ENCODE data around the gene TM4SF4. TPM values are rescaled to one million over a fixed set of nuclear protein-coding genes. Genes with fewer than 3 reads are reported as not detected.

Gene TM4SF4
- total and polyA plus RNA-seq, 5 donors: not detected

DNA sequence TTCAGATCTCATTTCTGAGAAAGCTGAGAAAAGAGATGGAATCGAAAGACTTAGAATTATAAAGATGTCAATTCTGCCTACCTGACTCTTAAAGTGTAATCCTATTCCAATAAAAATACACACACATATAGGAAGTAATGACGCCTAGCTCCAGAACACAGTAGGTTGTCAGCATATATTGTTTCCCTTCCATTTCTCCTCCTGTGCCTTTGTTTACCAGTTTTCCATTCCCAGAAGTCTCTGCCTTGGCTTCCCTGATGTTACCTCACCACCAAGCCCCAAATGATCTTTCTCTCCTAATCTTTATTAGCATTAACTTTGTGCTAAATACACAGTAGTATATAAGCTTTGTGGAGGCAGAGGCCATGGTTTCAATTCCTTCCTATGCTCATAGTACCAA, 40.0 kb downstream of the TM4SF4 start:
- DNase-seq: no peak
- no peak for ATAC-seq
- intact Hi-C loops (cut with DNase I): loop anchor here (5.0 kb wide), 1 partner anchor 203 kb away; no protein-coding TSS in a partner anchor
- H3K27ac ChIP-seq (ENCODE audit: low read length): no peak overlapping the region
- H3K9me3 ChIP-seq (ENCODE audit: control insufficient read depth, low read length): no peaks in the 10 kb centered on the region
- H3K4me3 ChIP-seq (ENCODE audit: low read length): no peak overlapping the region
- WGBS: 86% methylated on average over 2 of the region's 2 CpGs
- peaks cover 1% of the 10 kb centered on the region for H3K4me1 ChIP-seq (ENCODE audit: control insufficient read depth, insufficient read depth, low read length)
- no peaks in the 10 kb centered on the region for H3K27me3 ChIP-seq (ENCODE audit: control insufficient read depth, insufficient read depth)

DNA sequence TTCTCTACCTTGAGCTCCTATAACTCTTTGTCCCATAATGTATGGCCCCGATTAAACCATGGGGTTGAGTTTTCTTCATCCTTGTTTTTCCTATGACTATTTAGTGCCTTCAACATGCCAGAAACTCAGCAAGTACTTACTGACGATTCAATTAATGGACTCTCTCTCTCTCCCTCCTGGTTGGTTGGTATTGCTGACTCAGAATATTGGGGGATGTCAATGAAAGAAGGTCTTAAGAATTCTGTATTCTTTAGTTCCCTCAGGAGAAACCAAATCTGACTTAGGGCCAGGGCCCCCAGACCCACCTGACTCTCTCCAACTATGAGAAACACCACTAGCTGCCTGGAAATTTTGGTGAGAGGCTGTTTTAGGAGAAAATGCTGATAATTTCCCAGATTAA, 40.8 kb downstream of the TM4SF4 start:
- no peak for DNase-seq
- 77% methylated on average over 2 of the region's 2 CpGs for WGBS
- ATAC-seq: no peak
- H3K4me3 ChIP-seq (ENCODE audit: low read length): no peak overlapping the region
- H3K27me3 ChIP-seq (ENCODE audit: control insufficient read depth, insufficient read depth): no peaks in the 10 kb centered on the region
- intact Hi-C loops (cut with DNase I): no loop called here
- no peak overlapping the region for H3K27ac ChIP-seq (ENCODE audit: low read length)
- H3K4me1 ChIP-seq (ENCODE audit: control insufficient read depth, insufficient read depth, low read length): peaks cover 1% of the 10 kb centered on the region
- H3K9me3 ChIP-seq (ENCODE audit: control insufficient read depth, low read length): no peaks in the 10 kb centered on the region

DNA sequence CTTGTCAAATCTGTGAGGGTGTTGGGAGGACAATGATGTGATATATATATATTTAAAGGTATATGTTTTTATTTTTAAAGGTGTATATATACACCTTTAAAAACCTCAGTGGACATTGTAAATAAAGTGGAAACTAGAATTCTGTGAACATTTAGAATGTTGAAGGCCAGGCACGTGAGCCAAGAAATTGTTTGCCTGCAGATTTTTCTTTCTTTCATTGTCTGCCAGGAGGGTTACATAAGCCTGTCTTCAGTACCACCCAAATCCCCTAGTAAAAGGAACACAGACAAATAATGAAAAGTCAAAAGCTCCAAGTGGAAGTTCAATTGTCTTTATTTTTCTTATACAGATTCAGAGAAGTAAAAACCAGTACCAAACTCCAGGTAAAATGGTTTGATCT, 42.4 kb downstream of the TM4SF4 start:
- H3K9me3 ChIP-seq (ENCODE audit: control insufficient read depth, low read length): no peaks in the 10 kb centered on the region
- no peak overlapping the region for H3K4me3 ChIP-seq (ENCODE audit: low read length)
- WGBS: 40% methylated on average over 1 of the region's 1 CpG
- H3K4me1 ChIP-seq (ENCODE audit: control insufficient read depth, insufficient read depth, low read length): peaks cover 1% of the 10 kb centered on the region
- no peak for DNase-seq
- H3K27me3 ChIP-seq (ENCODE audit: control insufficient read depth, insufficient read depth): no peaks in the 10 kb centered on the region
- intact Hi-C loops (cut with DNase I): no loop called here
- ATAC-seq: no peak
- H3K27ac ChIP-seq (ENCODE audit: low read length): no peak overlapping the region

DNA sequence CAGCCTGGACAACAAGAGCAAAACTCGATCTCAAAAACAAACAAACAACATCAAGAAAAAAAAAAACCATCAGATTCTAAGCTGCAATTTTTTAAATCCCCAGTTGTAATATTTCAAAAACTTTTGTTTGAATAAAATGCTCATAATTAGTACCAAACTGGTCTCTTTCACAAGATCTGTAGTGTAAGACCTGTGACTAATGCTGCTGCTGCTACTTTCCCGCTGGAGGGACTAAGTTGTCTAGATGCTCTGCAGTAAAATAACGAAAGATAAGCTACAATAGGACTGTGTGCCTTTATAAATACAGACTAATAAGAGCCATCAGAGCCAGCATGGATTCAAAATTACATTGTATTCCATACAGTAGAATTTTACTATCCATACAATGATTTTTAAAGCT, 45.4 kb downstream of the TM4SF4 start:
- Histone ChIP-seq H3K4me3 (ENCODE audit: low read length) (no peak overlapping the region), H3K27me3 (ENCODE audit: control insufficient read depth, insufficient read depth) (no peaks in the 10 kb centered on the region), H3K9me3 (ENCODE audit: control insufficient read depth, low read length) (no peaks in the 10 kb centered on the region), H3K4me1 (ENCODE audit: control insufficient read depth, insufficient read depth, low read length) (peaks cover 1% of the 10 kb centered on the region), H3K27ac (ENCODE audit: low read length) (no peak overlapping the region)
- WGBS: 86% methylated on average over 3 of the region's 3 CpGs
- intact Hi-C loops (cut with DNase I): no loop called here
- ATAC-seq (no peak), DNase-seq (no peak)

DNA sequence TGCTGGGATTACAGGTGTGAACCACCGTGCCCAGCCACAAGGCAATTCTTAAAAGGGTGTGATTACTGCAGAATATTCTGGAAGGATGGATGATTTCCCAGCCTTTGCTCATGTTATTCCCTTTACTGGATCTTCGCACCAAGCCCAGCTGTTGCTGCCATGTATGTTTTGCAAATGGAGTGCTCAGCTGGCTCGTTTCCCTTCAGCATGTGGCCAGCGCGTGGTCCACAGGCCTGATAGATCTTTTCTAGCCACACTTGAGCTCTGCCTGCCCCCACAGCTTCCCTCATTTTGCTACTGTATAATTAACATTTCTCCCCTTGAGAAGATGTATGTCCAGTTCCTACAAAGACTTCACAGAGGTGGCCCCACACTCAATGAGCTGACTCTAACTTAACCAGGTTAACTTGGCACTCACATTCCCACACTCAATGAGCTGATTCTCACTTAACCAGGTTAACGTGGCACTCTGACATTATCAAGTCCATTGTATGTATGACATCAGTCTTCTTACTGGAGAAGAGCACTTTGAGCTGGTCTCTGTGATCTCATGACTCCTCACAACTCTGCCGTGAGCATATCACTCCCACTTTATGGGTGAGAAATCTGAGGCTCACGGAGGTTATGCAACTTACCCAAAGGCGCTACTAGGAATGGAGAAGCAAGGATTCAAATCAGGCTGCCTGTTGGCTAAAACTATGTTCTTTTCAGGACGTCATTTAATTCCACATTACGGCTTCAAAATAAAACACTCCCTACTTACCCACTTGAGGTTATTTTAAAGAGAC, 49.2 kb downstream of the TM4SF4 start:
- Histone ChIP-seq H3K27ac (ENCODE audit: low read length) (no peak overlapping the region), H3K27me3 (ENCODE audit: control insufficient read depth, insufficient read depth) (no peaks in the 10 kb centered on the region), H3K4me1 (ENCODE audit: control insufficient read depth, insufficient read depth, low read length) (no peaks in the 10 kb centered on the region), H3K4me3 (ENCODE audit: low read length) (no peak overlapping the region), H3K9me3 (ENCODE audit: control insufficient read depth, low read length) (no peaks in the 10 kb centered on the region)
- ATAC-seq (no peak), DNase-seq (no peak)
- intact Hi-C loops (cut with DNase I): no loop called here
- WGBS: 85% methylated on average over 11 of the region's 11 CpGs

DNA sequence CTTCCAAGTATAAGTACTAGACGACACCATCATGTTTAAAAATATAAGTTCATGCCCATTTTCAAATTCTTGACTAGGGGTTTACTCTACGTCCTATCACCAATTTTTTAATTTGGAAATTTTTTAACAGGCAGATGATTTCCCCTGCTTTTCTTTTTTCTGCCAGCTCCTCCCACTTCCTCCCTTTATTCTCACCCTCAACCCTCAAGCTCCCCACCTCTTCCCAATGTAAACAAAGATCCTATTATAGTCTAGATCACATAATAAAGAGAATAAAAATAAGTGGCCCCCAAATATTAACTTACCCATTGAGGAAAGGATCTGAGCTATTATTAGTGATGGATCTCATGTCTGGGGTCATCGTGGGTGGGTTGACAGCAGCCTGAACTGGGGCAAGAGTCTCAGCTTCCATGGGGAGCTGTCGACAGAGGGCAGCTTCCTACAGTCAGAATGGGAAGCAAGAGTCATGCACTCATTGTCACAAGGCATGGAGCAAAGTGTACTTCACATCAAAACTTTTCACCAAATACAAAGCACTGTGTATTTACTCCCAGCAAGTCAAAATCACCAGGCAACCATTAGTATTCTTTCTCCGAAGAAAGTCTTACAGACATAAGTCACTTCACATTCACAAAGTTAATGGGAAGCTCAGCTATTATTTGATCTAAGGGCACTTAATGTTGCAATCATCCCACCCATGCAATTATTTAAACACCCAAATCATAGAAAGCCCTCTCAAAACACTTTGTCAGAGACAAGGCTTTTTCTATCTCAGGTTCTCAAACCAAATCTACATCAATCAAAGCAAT, 53.2 kb downstream of the TM4SF4 start:
- no peak overlapping the region for H3K27ac ChIP-seq (ENCODE audit: low read length)
- intact Hi-C loops (cut with DNase I): no loop called here
- H3K9me3 ChIP-seq (ENCODE audit: control insufficient read depth, low read length): no peaks in the 10 kb centered on the region
- ATAC-seq (peak; percentile 77 to 87), DNase-seq (peak in 1 of 3 donors; percentile 62)
- 48% methylated on average over 5 of the region's 5 CpGs for WGBS
- H3K4me3 ChIP-seq (ENCODE audit: low read length): no peak overlapping the region
- H3K4me1 ChIP-seq (ENCODE audit: control insufficient read depth, insufficient read depth, low read length): peaks cover under 1% of the 10 kb centered on the region
- no peaks in the 10 kb centered on the region for H3K27me3 ChIP-seq (ENCODE audit: control insufficient read depth, insufficient read depth)

DNA sequence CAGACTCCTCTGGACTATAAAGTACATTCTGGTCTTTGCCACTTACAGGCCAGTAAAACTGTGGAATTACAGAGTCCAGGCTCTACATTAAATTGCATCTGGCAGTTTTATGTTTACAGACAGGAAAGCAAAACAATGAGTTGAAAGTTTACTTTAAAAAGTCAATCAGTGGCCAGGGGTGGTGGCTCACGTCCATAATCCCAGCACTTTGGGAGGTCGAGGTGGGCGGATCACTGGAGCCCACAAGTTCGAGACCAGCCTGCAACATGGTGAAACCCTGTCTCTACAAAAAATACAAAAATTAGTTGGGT, 53.8 kb downstream of the TM4SF4 start:
- no peak overlapping the region for H3K27ac ChIP-seq (ENCODE audit: low read length)
- no peak for DNase-seq
- no peak overlapping the region for H3K4me3 ChIP-seq (ENCODE audit: low read length)
- H3K9me3 ChIP-seq (ENCODE audit: control insufficient read depth, low read length): no peaks in the 10 kb centered on the region
- intact Hi-C loops (cut with DNase I): no loop called here
- no peak for ATAC-seq
- WGBS: 72% methylated on average over 4 of the region's 4 CpGs
- no peaks in the 10 kb centered on the region for H3K27me3 ChIP-seq (ENCODE audit: control insufficient read depth, insufficient read depth)
- H3K4me1 ChIP-seq (ENCODE audit: control insufficient read depth, insufficient read depth, low read length): peaks cover 6% of the 10 kb centered on the region

DNA sequence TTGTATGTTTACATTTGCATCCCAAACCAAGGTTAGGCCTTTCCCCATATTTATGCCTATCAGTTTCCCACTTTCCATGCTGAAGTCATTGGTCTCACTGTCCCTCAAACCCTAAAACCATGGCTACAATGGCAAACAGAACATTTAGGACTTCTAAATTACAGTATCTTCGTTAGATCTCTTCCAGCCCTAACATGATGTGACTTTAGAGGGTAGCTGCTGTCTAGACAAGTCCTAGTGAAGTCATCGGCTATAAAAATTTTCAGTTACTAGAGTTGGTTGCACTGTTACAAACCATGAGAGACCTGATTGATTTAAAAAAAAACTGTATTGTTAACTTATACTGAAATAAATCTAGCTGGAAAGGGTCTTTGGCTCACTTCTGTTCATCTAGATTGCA, 54.6 kb downstream of the TM4SF4 start:
- H3K4me3 ChIP-seq (ENCODE audit: low read length): no peak overlapping the region
- intact Hi-C loops (cut with DNase I): no loop called here
- WGBS: 92% methylated on average over 2 of the region's 2 CpGs
- DNase-seq (no peak), ATAC-seq (no peak)
- H3K9me3 ChIP-seq (ENCODE audit: control insufficient read depth, low read length): no peaks in the 10 kb centered on the region
- H3K27ac ChIP-seq (ENCODE audit: low read length): no peak overlapping the region
- H3K4me1 ChIP-seq (ENCODE audit: control insufficient read depth, insufficient read depth, low read length): peaks cover 8% of the 10 kb centered on the region
- H3K27me3 ChIP-seq (ENCODE audit: control insufficient read depth, insufficient read depth): no peaks in the 10 kb centered on the region

DNA sequence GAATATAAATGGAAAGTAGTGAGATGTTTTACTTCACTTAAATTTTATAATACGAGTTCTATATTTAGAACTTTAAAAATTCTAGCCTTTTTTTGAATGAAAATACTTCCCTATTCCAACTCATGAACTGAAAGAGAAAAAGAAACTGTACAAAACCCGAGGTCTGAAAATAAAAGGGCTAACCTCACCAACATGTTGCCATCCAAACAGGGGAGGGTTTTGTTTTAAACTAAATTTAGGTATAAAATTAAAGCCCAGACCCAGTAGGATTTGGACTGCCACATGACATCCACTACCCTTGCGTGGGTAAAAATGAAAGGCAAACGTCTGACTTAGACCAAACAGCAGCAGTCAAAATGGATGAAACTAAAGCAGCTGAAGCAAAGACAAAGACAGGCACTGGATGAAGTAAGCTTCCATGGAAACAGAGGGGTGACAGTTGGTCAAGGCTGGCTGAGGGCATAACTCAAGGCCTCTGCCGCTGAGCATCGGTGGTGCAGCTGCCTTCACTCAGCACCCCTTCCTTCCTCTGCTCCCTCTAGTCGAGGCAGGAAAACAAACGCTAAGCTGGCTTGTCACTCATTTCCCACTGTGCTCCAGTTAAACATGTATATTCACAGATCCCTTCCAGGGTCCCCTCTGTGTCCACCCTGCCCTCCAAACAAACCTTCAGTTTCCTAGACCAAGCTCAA, 58.1 kb downstream of the TM4SF4 start:
- peaks cover 11% of the 10 kb centered on the region for H3K4me1 ChIP-seq (ENCODE audit: control insufficient read depth, insufficient read depth, low read length)
- H3K27ac ChIP-seq (ENCODE audit: low read length): no peak overlapping the region
- H3K27me3 ChIP-seq (ENCODE audit: control insufficient read depth, insufficient read depth): no peaks in the 10 kb centered on the region
- WGBS: 35% methylated on average over 8 of the region's 8 CpGs
- ATAC-seq (no peak), DNase-seq (peak in 1 of 3 donors; percentile 38)
- no peak overlapping the region for H3K4me3 ChIP-seq (ENCODE audit: low read length)
- H3K9me3 ChIP-seq (ENCODE audit: control insufficient read depth, low read length): no peaks in the 10 kb centered on the region
- intact Hi-C loops (cut with DNase I): loop anchor here in 2 of 4 donors (5.0 kb wide), 2 partner anchors 125 to 185 kb away; partner anchors contain the start of gene WWTR1 (in 1 of the 2)

DNA sequence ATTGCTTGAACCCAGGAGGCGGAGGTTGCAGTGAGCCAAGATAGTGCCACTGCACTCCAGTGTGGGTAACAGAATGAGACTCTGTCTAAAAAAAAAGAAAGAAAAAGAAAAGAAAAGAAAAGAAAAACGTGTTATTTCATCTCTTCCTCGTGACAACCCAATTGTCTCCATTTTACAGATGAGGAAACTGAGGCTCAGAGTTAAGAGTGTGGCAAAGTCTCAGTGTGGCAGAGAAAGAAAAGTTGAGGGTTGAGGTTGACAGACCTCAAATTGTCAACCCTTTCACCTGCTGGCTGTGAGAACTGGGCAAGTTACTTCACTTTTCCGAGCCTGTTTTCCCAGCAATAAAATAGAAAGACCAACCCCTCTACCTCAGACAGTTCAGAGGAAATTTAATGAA, 59.6 kb downstream of the TM4SF4 start:
- 95% methylated on average over 4 of the region's 4 CpGs for WGBS

More for the DNA sequence above, 59.6 kb downstream of the TM4SF4 start:
- Histone ChIP-seq H3K9me3 (ENCODE audit: control insufficient read depth, low read length) (no peaks in the 10 kb centered on the region), H3K4me1 (ENCODE audit: control insufficient read depth, insufficient read depth, low read length) (peaks cover 14% of the 10 kb centered on the region), H3K27me3 (ENCODE audit: control insufficient read depth, insufficient read depth) (no peaks in the 10 kb centered on the region), H3K27ac (ENCODE audit: low read length) (no peak overlapping the region), H3K4me3 (ENCODE audit: low read length) (no peak overlapping the region)
- intact Hi-C loops (cut with DNase I): loop anchor here in 2 of 4 donors (5.0 kb wide), 2 partner anchors 123 to 183 kb away; partner anchors contain the start of gene WWTR1 (in 1 of the 2)
- ATAC-seq: no peak
- no peak for DNase-seq

All from right cardiac atrium (tissue), 5 donors.